Type B pancreatic cell (in vitro differentiated cells): Measurements from ENCODE around the gene GAB3. TPM values are rescaled to one million over a fixed set of nuclear protein-coding genes. Genes with fewer than 3 reads are reported as not detected.

Experiments used
- DNase-seq: peaks from one replicate; pipeline ENCODE4 v3.0.0; 2021; ENCODE audit warnings: mixed read lengths; ENCODE audit not compliant: unreplicated experiment; ENCODE audit errors: extremely low spot score
- H3K27ac Mint-ChIP-seq: 2 replicates; pipeline ENCODE4 v1.8.0; 2021; ENCODE audit warnings: mild to moderate bottlenecking, mixed read lengths
- H3K27me3 Mint-ChIP-seq: 2 replicates; pipeline ENCODE4 v1.8.0; 2021; ENCODE audit warnings: mixed read lengths
- H3K36me3 Mint-ChIP-seq: 2 replicates; pipeline ENCODE4 v1.8.0; 2021; ENCODE audit warnings: mixed read lengths
- H3K4me1 Mint-ChIP-seq: one replicate; pipeline ENCODE4 v1.8.0; 2021; ENCODE audit warnings: mixed read lengths; ENCODE audit not compliant: unreplicated experiment
- H3K4me3 Mint-ChIP-seq: 2 replicates; pipeline ENCODE4 v1.8.0; 2021; ENCODE audit warnings: mild to moderate bottlenecking, mixed read lengths
- H3K9me3 Mint-ChIP-seq: 2 replicates; pipeline ENCODE4 v1.8.0; 2021; ENCODE audit warnings: mixed read lengths
- CTCF ChIP-seq: fragments of 200-600 bp; sonication (generic); conservative IDR thresholded peaks from 2 replicates; pipeline ENCODE4 v1.5.0; 2021; ENCODE audit warnings: antibody characterized with exemption, mild to moderate bottlenecking
- total RNA-seq: library from RNA; stranded (reverse); gene quantifications from 2 replicates; pipeline ENCODE4 v1.2.1, GENCODE V29; 2021; ENCODE audit warnings: low replicate concordance

GAB3 gene
- total RNA-seq, 1 donor from 2014 or later = 0.19 TPM

- H3K9me3 Mint-ChIP-seq = no peaks in the 10 kb centered on the region
- no peaks in the 10 kb centered on the region for H3K4me1 Mint-ChIP-seq
Measured at GRCh38 chrX:154731881-154732280, 19.0 kb downstream of the GAB3 start.

GRCh38 chrX:154731184-154731583 lies 19.7 kb downstream of the GAB3 start:
- no peaks in the 10 kb centered on the region for H3K9me3 Mint-ChIP-seq
- no peaks in the 10 kb centered on the region for H3K36me3 Mint-ChIP-seq

More at GRCh38 chrX:154731881-154732280, 19.0 kb downstream of the GAB3 start:
- Mint-ChIP-seq H3K36me3 (no peaks in the 10 kb centered on the region), H3K4me3 (no peak overlapping the region), H3K27me3 (peaks cover 2% of the 10 kb centered on the region), H3K27ac (no peak overlapping the region)
- no peak for DNase-seq
- no peak for TF ChIP-seq CTCF

GRCh38 chrX:154730253-154730891 lies 20.5 kb downstream of the GAB3 start:
- no peak overlapping the region for H3K27ac Mint-ChIP-seq
- H3K4me1 Mint-ChIP-seq = no peaks in the 10 kb centered on the region
- no peak for DNase-seq
- no peaks in the 10 kb centered on the region for H3K27me3 Mint-ChIP-seq
- no peaks in the 10 kb centered on the region for H3K36me3 Mint-ChIP-seq
- no peak for TF ChIP-seq CTCF
- no peaks in the 10 kb centered on the region for H3K9me3 Mint-ChIP-seq
- no peak overlapping the region for H3K4me3 Mint-ChIP-seq

More at GRCh38 chrX:154731184-154731583, 19.7 kb downstream of the GAB3 start:
- Mint-ChIP-seq H3K27me3 (no peaks in the 10 kb centered on the region), H3K4me3 (no peak overlapping the region), H3K4me1 (no peaks in the 10 kb centered on the region), H3K27ac (no peak overlapping the region)
- TF ChIP-seq CTCF = no peak
- DNase-seq = no peak

- H3K9me3 Mint-ChIP-seq = no peaks in the 10 kb centered on the region
- no peak overlapping the region for H3K27ac Mint-ChIP-seq
- no peak for DNase-seq
- no peaks in the 10 kb centered on the region for H3K4me1 Mint-ChIP-seq
- TF ChIP-seq CTCF = no peak
- H3K4me3 Mint-ChIP-seq = no peak overlapping the region
- H3K27me3 Mint-ChIP-seq = no peaks in the 10 kb centered on the region
- H3K36me3 Mint-ChIP-seq = no peaks in the 10 kb centered on the region
Measured at GRCh38 chrX:154729439-154729838, 21.4 kb downstream of the GAB3 start.

- no peak for DNase-seq
- H3K4me3 Mint-ChIP-seq = no peak overlapping the region
- H3K27ac Mint-ChIP-seq = no peak overlapping the region
- H3K9me3 Mint-ChIP-seq = no peaks in the 10 kb centered on the region
- TF ChIP-seq CTCF = no peak
- no peaks in the 10 kb centered on the region for H3K27me3 Mint-ChIP-seq
- no peaks in the 10 kb centered on the region for H3K4me1 Mint-ChIP-seq
- H3K36me3 Mint-ChIP-seq = no peaks in the 10 kb centered on the region
Measured at GRCh38 chrX:154728431-154729190, 22.3 kb downstream of the GAB3 start.
